Measurements from ENCODE around the gene GSPT1.

Gene GSPT1

GRCh38 chr16:11875721-11876120 lies 40.0 kb downstream of the GSPT1 start:
- DNase-seq (ENCODE audit: low read depth) = no peak
- H3K4me3 ChIP-seq (ENCODE audit: control insufficient read depth, low read depth, low read length) = no peak overlapping the region
- TF ChIP-seq, protein P1, sequence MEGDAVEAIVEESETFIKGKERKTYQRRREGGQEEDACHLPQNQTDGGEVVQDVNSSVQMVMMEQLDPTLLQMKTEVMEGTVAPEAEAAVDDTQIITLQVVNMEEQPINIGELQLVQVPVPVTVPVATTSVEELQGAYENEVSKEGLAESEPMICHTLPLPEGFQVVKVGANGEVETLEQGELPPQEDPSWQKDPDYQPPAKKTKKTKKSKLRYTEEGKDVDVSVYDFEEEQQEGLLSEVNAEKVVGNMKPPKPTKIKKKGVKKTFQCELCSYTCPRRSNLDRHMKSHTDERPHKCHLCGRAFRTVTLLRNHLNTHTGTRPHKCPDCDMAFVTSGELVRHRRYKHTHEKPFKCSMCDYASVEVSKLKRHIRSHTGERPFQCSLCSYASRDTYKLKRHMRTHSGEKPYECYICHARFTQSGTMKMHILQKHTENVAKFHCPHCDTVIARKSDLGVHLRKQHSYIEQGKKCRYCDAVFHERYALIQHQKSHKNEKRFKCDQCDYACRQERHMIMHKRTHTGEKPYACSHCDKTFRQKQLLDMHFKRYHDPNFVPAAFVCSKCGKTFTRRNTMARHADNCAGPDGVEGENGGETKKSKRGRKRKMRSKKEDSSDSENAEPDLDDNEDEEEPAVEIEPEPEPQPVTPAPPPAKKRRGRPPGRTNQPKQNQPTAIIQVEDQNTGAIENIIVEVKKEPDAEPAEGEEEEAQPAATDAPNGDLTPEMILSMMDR (conservative IDR thresholded peaks at IDR 0.05; ENCODE audit: control insufficient read depth, insufficient read depth, low read depth, low read length) = no peak

DNA sequence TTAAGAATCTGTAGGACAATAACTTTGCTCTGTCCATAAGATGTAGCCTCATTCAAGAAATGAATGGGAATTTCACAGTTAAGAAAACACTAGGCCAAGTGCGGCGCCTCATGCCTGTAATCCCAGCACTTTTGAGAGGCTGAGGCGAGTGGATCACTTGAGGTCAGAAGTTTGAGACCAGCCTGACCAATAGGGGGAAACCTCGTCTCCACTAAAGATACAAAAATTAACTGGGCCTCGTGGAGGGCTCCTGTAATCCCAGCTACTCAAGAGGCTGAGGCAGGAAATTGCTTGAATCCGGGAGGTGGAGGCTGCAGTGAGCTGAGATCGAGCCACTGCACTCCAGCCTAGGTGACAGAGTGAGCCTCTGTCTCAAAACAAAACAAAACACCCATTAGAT lies 44.6 kb downstream of the GSPT1 start:
- H3K4me3 ChIP-seq (ENCODE audit: control insufficient read depth, low read depth, low read length) = no peak overlapping the region
- TF ChIP-seq, protein P1 (conservative IDR thresholded peaks at IDR 0.05; ENCODE audit: control insufficient read depth, insufficient read depth, low read depth, low read length) = peak; percentile 17
- peak; percentile 70 for DNase-seq (ENCODE audit: low read depth)

DNA sequence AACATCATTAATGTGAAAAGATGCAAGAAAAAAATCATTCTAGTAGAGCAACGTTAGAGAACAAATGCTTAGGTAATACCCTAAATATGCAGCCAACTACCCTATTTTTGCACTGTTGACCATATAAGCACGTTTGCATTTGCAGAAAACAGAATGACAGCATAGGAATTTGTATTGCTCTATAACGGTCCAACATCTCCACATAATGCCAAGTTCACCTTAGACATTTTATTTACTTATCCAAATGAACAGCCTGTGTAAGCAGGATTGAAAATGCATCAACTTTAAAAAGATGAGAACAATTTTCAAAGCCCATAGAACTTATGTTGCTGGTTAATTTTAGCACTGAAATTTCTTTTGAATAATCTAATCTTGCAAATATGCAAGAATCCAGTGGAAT lies 45.4 kb downstream of the GSPT1 start:
- TF ChIP-seq, protein P1 (conservative IDR thresholded peaks at IDR 0.05; ENCODE audit: control insufficient read depth, insufficient read depth, low read depth, low read length) = no peak
- DNase-seq (ENCODE audit: low read depth) = no peak
- no peak overlapping the region for H3K4me3 ChIP-seq (ENCODE audit: control insufficient read depth, low read depth, low read length)

GRCh38 chr16:11869353-11870228 lies 46.2 kb downstream of the GSPT1 start:
- no peak for DNase-seq (ENCODE audit: low read depth)
- TF ChIP-seq, protein P1 (conservative IDR thresholded peaks at IDR 0.05; ENCODE audit: control insufficient read depth, insufficient read depth, low read depth, low read length) = no peak
- H3K4me3 ChIP-seq (ENCODE audit: control insufficient read depth, low read depth, low read length) = no peak overlapping the region

- DNase-seq (ENCODE audit: low read depth) = no peak
- TF ChIP-seq, protein P1 (conservative IDR thresholded peaks at IDR 0.05; ENCODE audit: control insufficient read depth, insufficient read depth, low read depth, low read length) = no peak
- no peak overlapping the region for H3K4me3 ChIP-seq (ENCODE audit: control insufficient read depth, low read depth, low read length)
Observed at GRCh38 chr16:11868412-11868980, 47.3 kb downstream of the GSPT1 start.

DNA sequence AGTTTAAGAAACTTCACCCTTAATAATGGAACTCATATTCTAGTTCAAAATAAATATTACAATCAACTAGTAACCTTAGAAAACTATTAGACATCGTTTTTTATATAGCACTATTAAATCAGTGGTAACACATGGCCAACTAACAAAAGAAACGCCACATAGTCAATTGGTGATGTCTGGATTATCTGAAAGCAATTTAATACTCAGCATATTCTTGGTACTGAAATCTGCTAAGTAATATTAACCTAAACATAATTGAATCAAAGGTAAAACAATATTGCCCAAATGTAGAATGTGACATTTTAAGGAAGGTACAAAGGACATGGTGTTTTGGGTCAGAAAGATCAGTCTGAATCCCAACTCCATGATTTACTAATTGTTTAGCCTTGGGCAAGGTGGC lies 53.3 kb downstream of the GSPT1 start:
- no peak overlapping the region for H3K4me3 ChIP-seq (ENCODE audit: control insufficient read depth, low read depth, low read length)
- DNase-seq (ENCODE audit: low read depth) = no peak
- TF ChIP-seq, protein P1 (conservative IDR thresholded peaks at IDR 0.05; ENCODE audit: control insufficient read depth, insufficient read depth, low read depth, low read length) = no peak

Data from fibroblast of mammary gland (primary cell).